ENCODE measurements around the gene TMC8.

DNA sequence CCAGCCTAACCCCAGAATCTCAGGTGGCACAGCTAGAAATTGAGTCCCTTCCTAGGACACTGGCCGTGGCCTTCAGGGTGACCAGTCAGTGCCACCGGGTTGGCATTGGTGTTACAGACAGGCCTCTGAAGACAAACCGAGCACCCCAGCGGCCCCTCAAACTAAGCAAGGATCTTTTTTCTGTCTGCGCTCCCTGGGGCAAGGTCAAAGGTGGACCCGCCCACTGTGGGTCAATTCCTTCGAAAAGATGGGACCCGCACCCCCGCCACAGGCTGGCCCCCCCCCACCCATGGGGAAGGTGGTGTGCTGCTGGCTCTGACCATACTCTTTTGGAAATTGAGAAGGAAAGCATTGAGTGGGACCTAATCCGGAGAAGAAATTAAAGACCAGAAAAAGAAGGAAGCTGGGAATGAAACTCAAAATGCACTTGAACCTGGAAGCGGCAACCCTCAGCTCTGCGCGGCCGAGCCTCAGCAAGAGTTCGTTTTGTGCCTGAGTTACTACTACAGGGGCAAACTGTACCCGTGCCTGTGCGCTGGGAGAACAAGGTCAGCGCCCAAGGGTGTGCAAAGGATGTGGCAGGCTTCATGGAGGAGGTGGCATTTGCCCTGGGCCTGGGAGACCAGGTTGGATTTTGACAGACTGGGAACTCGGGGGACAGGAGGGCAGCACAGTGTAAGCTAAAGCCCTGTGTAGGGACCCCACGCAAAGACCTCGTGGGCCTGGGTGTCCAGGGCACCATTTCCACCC lies 22.4 kb upstream of the TMC8 start:
- TF ChIP-seq CTCF (IDR thresholded peaks at IDR 0.05; ENCODE audit: low read depth, low read length, missing input control) (no peak), MAX (IDR thresholded peaks at IDR 0.05) (no peak)

Data from liver (tissue), 2 donors.